ENCODE results near the gene FOXC1. TPM values are rescaled to one million over a fixed set of nuclear protein-coding genes. Genes with fewer than 3 reads are reported as not detected.

FOXC1 gene
- total RNA-seq, 2 experiments from 2014 or later, result not detected

DNA sequence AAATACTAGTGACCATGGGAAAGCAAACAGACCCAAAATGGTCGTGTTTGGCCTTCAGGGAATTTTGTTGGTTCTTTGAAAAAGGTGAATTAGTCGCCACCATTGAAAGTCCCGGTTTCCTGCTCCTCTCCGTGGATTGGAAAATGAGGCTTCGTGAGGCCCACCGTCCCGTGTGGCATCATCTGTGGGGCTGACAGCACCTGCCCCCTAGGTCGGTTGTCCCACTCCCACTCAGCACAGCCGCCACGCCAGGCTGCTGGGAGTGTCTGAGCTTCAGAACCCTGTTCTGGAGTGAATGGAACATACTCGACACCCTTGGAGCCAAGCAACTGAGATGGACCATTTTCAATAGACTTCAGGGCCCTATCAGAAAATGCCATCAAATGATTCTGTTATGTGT lies 33.0 kb upstream of the FOXC1 start:
- intact Hi-C loops (cut with micrococcal nuclease), result no loop called here
- DNase-seq, result no peak
- H3K9me3 Mint-ChIP-seq, result no peaks in the 10 kb centered on the region
- H3K4me3 Mint-ChIP-seq, result no peak overlapping the region
- H3K27ac Mint-ChIP-seq, result no peak overlapping the region
- CTCF ChIA-PET, result interaction anchor here (0.9 kb wide), 1 partner anchor 21 kb away, joined by 3 read pairs; no protein-coding TSS in a partner anchor
- H3K27me3 Mint-ChIP-seq (ENCODE audit: low read depth), result peaks cover 2% of the 10 kb centered on the region
- H3K4me1 Mint-ChIP-seq (ENCODE audit: low read depth), result no peaks in the 10 kb centered on the region
- no peaks in the 10 kb centered on the region for H3K36me3 Mint-ChIP-seq (ENCODE audit: low read depth)

DNA sequence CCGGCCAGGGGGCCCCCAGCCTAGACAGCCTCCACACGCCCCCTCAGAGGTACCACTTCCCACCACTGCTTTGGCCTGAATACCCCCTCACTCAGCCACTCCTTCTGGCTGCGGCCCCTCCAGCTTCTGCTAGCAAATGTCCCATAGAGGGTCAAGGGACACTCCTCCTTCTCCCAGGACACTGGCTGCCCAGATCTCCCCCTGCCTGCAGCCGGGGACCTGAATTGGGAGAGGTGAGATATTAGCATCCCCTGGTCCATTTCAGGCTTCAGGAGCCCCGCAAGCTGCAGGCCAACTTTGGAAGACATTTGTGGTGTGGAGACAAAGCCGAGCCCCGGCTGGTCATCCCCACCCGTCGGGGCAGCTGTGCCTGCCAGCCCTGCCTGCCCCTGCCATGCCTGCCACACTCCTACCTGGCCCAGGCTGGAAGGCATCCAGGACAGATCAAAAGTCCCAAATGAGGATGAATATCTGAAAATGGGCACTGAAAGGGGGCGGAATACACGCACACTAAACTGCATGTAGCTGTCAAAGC lies 32.5 kb upstream of the FOXC1 start:
- no peaks in the 10 kb centered on the region for H3K4me1 Mint-ChIP-seq (ENCODE audit: low read depth)
- no peaks in the 10 kb centered on the region for H3K9me3 Mint-ChIP-seq
- no peak overlapping the region for H3K4me3 Mint-ChIP-seq
- no peaks in the 10 kb centered on the region for H3K36me3 Mint-ChIP-seq (ENCODE audit: low read depth)
- H3K27ac Mint-ChIP-seq, result no peak overlapping the region
- intact Hi-C loops (cut with micrococcal nuclease), result no loop called here
- no peak for DNase-seq
- CTCF ChIA-PET, result interaction anchor here (0.9 kb wide), 1 partner anchor 20 kb away, joined by 3 read pairs; no protein-coding TSS in a partner anchor
- H3K27me3 Mint-ChIP-seq (ENCODE audit: low read depth), result no peaks in the 10 kb centered on the region

DNA sequence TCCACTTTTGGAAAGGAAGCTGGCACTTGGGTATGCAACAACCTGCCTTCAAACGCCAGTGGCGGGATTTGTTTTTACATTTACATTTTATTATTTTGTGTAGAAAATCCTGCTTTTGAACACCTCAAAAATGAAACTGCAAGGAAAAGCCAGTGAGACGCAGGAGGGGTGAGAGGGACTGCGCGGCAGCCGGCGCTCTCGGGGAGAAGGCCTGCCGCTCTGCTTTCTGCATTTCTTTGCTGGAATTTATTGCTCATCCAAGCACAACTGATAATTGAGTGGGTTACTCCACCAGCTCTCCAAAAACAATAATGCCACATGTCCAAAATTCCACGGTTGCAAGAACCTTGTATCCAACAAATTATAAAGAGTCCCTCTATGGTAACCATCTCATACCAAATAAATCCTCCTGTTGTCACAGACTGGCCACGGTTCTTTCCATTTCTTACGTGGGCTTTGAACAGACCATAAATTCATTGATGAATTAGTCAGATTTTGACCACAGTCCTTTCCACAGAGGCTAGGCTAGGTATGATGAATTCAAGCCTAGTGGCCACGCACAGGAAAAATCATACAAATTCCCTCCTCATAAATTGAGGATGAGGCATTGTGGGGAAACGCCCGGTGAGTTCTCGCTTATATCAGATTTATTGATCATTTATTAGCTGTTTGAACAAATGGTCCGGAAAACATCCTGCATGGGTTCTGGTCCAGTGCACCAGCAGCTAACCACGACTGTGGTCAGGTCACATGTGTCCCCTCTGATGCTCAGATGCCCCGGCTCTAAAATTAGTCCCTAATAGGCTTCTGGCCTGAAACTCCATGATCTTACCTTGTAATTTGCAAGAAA lies 31.6 kb upstream of the FOXC1 start:
- no peaks in the 10 kb centered on the region for H3K4me1 Mint-ChIP-seq (ENCODE audit: low read depth)
- no peaks in the 10 kb centered on the region for H3K36me3 Mint-ChIP-seq (ENCODE audit: low read depth)
- H3K4me3 Mint-ChIP-seq, result no peak overlapping the region
- H3K27me3 Mint-ChIP-seq (ENCODE audit: low read depth), result no peaks in the 10 kb centered on the region
- H3K9me3 Mint-ChIP-seq, result no peaks in the 10 kb centered on the region
- intact Hi-C loops (cut with micrococcal nuclease), result no loop called here
- CTCF ChIA-PET, result no interaction called here
- H3K27ac Mint-ChIP-seq, result no peak overlapping the region
- DNase-seq, result no peak

DNA sequence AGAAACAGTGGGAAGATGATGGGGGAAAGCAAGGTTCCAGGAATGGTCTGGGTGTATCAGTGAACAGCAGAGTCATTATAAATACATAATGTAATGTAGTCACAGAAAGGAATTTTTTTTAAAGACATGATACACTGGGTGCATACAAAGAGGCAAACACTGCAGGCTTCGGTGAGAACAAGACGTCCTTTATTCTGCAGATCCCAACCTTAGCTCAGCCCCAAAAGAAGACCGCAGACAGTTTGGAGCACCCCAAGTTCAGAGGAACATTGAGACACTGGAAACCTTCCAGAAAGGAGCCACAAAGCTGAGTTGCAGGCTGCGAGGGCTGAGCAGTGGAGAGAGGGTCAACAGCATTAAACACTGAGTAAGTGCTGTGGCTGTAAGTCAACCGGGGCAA lies 30.6 kb upstream of the FOXC1 start:
- CTCF ChIA-PET, result no interaction called here
- no peaks in the 10 kb centered on the region for H3K27me3 Mint-ChIP-seq (ENCODE audit: low read depth)
- no peaks in the 10 kb centered on the region for H3K4me1 Mint-ChIP-seq (ENCODE audit: low read depth)
- DNase-seq, result no peak
- H3K9me3 Mint-ChIP-seq, result no peaks in the 10 kb centered on the region
- H3K36me3 Mint-ChIP-seq (ENCODE audit: low read depth), result no peaks in the 10 kb centered on the region
- no peak overlapping the region for H3K4me3 Mint-ChIP-seq
- intact Hi-C loops (cut with micrococcal nuclease), result no loop called here
- no peak overlapping the region for H3K27ac Mint-ChIP-seq

DNA sequence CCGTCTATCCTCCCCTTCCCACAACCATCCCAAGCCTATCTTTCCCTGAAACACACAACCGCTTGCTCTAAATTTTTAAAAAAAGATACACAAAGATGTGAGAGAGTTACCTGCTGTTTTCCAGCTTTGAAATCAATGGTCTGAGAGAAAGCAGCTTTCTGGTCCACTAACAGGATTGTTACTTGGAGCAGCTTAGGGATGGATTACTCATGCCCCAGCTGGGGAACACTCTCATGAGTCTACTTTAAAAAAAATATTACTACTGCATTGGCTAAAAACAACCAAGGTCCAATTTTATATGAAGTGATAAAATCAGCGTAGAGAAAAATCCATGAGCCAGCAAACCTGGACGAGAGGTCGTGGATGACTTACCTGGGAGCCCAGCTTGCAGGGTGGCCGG lies 29.6 kb upstream of the FOXC1 start:
- Mint-ChIP-seq H3K36me3 (ENCODE audit: low read depth) (no peaks in the 10 kb centered on the region), H3K4me3 (no peak overlapping the region), H3K9me3 (no peaks in the 10 kb centered on the region), H3K4me1 (ENCODE audit: low read depth) (no peaks in the 10 kb centered on the region), H3K27ac (no peak overlapping the region), H3K27me3 (ENCODE audit: low read depth) (no peaks in the 10 kb centered on the region)
- intact Hi-C loops (cut with micrococcal nuclease), result no loop called here
- no peak for DNase-seq
- CTCF ChIA-PET, result no interaction called here

DNA sequence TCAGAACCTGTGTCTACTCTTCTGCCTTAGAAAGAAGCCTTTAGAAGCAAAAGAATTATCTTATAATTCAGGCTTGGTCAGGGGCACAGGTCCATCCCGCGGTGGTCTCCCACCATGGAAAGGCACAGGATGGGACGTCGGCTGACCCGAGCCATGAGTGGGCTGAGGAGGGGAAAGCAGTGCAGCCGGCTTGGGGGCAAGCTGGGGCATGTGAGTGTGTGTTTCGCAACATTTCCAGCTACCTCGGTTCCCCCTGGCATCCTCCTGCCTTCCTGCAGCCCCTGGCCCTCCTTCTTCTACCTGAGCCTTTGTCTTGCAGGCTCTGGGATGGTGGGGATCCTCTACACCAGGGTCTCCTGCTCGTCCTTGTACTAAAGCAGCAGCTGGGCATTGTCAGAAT lies 29.1 kb upstream of the FOXC1 start:
- Mint-ChIP-seq H3K27ac (no peak overlapping the region), H3K4me1 (ENCODE audit: low read depth) (no peaks in the 10 kb centered on the region), H3K9me3 (no peaks in the 10 kb centered on the region), H3K27me3 (ENCODE audit: low read depth) (no peaks in the 10 kb centered on the region), H3K4me3 (no peak overlapping the region), H3K36me3 (ENCODE audit: low read depth) (no peaks in the 10 kb centered on the region)
- intact Hi-C loops (cut with micrococcal nuclease), result no loop called here
- CTCF ChIA-PET, result interaction anchor here (0.6 kb wide), 1 partner anchor 754 kb away, joined by 4 read pairs; no protein-coding TSS in a partner anchor
- no peak for DNase-seq

DNA sequence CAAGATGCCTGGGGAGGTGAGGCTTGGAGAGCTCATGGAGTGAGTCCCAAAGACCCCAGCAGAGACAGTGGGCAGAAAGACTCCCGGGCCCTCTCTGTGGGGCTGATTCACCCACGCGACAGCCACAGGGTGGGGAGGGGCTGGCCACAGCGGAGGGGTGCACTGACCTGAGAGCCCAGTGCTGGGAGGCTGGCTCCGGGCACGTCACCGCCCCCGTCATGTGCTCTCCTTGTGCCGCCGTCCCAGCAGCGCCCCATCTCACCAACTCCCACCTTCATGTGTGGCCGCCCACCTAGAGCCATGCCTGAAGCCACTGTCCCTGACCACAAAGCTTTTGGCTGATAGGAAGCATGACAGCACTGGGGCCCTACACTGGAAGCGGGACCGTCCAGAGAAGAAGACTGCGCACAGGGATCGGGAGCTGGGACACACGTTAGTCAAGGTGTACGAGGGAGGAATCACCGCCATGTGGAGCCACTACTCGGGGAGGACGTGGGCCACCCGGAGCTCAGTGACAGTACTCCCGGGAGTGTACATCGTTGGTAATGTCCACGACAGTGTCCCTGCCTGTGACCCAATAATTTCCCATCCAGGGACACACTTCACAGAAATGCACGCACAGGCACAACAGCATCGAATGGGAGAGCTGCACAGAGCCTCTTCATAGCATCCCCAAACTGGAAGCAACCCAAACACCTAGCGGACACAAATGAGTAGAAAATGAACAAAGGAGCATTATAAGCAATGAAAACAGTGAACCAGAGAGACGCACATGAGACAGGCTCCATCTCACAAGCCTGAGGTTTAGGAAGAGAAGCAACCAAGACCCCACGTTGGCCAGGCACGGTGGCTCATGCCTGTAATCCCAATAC lies 28.4 kb upstream of the FOXC1 start:
- no peaks in the 10 kb centered on the region for H3K27me3 Mint-ChIP-seq (ENCODE audit: low read depth)
- H3K4me1 Mint-ChIP-seq (ENCODE audit: low read depth), result no peaks in the 10 kb centered on the region
- no peak overlapping the region for H3K27ac Mint-ChIP-seq
- intact Hi-C loops (cut with micrococcal nuclease), result no loop called here
- no peaks in the 10 kb centered on the region for H3K9me3 Mint-ChIP-seq
- H3K36me3 Mint-ChIP-seq (ENCODE audit: low read depth), result no peaks in the 10 kb centered on the region
- CTCF ChIA-PET, result interaction anchor here (0.6 kb wide), 1 partner anchor 753 kb away, joined by 4 read pairs; no protein-coding TSS in a partner anchor
- H3K4me3 Mint-ChIP-seq, result no peak overlapping the region
- no peak for DNase-seq

DNA sequence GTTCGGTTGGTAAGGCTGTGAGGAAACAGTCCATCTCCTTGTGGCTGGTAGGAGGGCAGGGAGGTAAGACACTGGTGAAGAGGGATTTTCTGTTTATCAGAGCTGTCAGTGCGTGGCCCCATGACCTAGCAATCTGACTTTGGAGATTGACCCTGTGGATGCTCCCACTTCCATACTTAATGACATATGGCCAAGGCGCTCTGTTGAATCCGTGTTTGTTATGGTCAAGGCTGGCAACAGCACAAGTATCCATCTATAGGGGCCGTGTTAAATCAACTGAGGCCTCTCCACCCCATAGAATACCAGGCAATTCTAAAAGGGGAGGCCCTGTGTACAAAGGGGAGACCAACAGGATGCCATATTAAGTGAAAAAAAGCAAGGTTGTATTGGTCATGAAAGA lies 25.6 kb upstream of the FOXC1 start:
- Mint-ChIP-seq H3K9me3 (no peaks in the 10 kb centered on the region), H3K4me3 (no peak overlapping the region), H3K4me1 (ENCODE audit: low read depth) (no peaks in the 10 kb centered on the region), H3K27me3 (ENCODE audit: low read depth) (peaks cover 2% of the 10 kb centered on the region), H3K36me3 (ENCODE audit: low read depth) (no peaks in the 10 kb centered on the region), H3K27ac (no peak overlapping the region)
- no peak for DNase-seq
- intact Hi-C loops (cut with micrococcal nuclease), result no loop called here
- CTCF ChIA-PET, result no interaction called here

DNA sequence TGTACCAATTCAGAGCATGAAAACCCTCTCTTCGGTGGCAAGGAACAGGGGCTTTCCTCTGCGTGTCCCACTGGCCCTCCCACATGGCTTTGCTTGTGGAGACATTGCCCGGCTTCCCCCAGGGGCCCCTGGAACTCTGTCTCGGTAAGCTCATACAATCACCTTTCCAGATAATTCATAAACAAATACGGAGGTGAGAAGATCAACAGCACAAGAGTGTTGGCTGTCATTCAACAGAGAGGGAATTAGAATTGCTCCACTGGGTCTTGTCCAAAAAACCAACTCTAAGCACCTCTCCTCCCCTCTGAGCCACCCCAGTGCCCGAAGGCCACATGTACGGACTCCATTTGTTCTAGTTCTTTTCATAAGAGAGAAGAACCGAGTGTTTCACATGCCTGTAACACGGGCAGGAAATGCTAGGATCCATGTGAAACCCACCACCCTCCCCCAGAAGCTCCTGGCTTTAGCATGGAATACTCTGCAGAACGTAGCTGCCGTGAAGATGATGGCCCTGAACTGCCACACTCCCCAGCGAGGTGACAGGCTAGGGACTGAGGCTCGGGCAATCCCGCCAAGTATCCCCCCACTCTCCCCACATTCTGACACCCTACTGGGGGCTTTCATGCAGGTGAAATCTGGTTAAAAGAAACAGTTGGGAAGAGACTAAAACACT lies 24.6 kb upstream of the FOXC1 start:
- CTCF ChIA-PET, result interaction anchor here (0.5 to 3.0 kb wide), 2 partner anchors 11 to 189 kb away, joined by 3 to 11 read pairs; no protein-coding TSS in a partner anchor
- H3K27ac Mint-ChIP-seq, result no peak overlapping the region
- no peaks in the 10 kb centered on the region for H3K9me3 Mint-ChIP-seq
- H3K27me3 Mint-ChIP-seq (ENCODE audit: low read depth), result peaks cover 5% of the 10 kb centered on the region
- H3K36me3 Mint-ChIP-seq (ENCODE audit: low read depth), result no peaks in the 10 kb centered on the region
- intact Hi-C loops (cut with micrococcal nuclease), result no loop called here
- no peak for DNase-seq
- H3K4me3 Mint-ChIP-seq, result no peak overlapping the region
- no peaks in the 10 kb centered on the region for H3K4me1 Mint-ChIP-seq (ENCODE audit: low read depth)

DNA sequence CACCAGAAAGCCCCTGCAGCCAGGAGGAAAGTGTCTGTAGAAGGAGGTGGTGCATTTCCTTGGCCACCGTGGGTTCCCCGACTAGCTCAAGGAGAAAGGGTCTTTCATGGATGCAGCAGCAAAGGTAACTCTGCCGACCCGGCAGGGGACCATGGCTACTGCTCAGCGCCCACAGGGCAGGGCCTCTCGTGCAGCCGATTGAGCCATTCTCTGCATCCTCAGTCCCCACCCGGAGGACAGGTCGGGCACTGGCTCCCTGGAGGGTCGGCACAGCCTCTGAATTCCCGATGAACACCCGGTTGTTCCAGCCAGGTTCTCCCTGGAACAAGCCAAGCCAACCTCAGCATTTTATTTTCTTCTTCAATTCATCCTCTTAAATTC lies 24.1 kb upstream of the FOXC1 start:
- no peaks in the 10 kb centered on the region for H3K9me3 Mint-ChIP-seq

DNA sequence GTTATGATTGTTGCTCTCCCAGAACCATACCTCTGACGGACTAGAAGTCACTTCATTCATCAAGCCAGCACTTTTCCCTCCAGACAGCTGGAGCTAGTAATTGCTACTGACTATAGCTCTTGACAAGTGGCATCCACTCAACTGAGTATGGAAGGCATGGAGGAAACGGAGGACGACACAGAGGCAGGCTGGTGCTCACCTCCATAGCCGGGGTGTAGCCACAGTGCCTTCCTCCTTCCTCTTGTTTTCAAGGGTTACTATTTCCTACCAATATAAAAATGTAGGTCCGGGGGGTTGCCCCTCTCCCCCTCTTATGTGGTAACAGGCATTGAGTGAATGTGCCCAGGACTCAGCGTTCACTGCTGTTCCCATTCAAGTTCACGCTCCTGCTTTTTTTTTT lies 23.5 kb upstream of the FOXC1 start:
- H3K4me3 Mint-ChIP-seq, result no peak overlapping the region
- CTCF ChIA-PET, result interaction anchor here (3.0 kb wide), 1 partner anchor 10 kb away, joined by 11 read pairs; no protein-coding TSS in a partner anchor
- H3K36me3 Mint-ChIP-seq (ENCODE audit: low read depth), result no peaks in the 10 kb centered on the region
- H3K4me1 Mint-ChIP-seq (ENCODE audit: low read depth), result no peaks in the 10 kb centered on the region
- H3K27ac Mint-ChIP-seq, result no peak overlapping the region
- H3K27me3 Mint-ChIP-seq (ENCODE audit: low read depth), result peaks cover 5% of the 10 kb centered on the region
- no peak for DNase-seq
- intact Hi-C loops (cut with micrococcal nuclease), result no loop called here
- no peaks in the 10 kb centered on the region for H3K9me3 Mint-ChIP-seq

More for the DNA sequence above, 24.1 kb upstream of the FOXC1 start:
- Mint-ChIP-seq H3K27me3 (ENCODE audit: low read depth) (peaks cover 5% of the 10 kb centered on the region), H3K36me3 (ENCODE audit: low read depth) (no peaks in the 10 kb centered on the region), H3K4me1 (ENCODE audit: low read depth) (no peaks in the 10 kb centered on the region), H3K4me3 (no peak overlapping the region), H3K27ac (no peak overlapping the region)
- DNase-seq, result no peak
- intact Hi-C loops (cut with micrococcal nuclease), result no loop called here
- CTCF ChIA-PET, result interaction anchor here (3.0 kb wide), 1 partner anchor 11 kb away, joined by 11 read pairs; no protein-coding TSS in a partner anchor
